B cell (primary cell): ENCODE measurements around the gene CPLX1.

Experiments used
- EZH2 ChIP-seq: IDR thresholded peaks from 2 replicates; pipeline ENCODE4 v1.6.1; 2012; ENCODE audit warnings: borderline replicate concordance, low read depth, mild to moderate bottlenecking, moderate library complexity, low read length; ENCODE audit not compliant: insufficient read depth, poor library complexity, severe bottlenecking
- TF ChIP-seq, protein P1 (sequence below): fragments of 200-600 bp; IDR thresholded peaks from one replicate; pipeline ENCODE4 v1.8.0; 2022; ENCODE audit warnings: antibody characterized with exemption, mild to moderate bottlenecking

GRCh38 chr4:761086-761485 lies 64.8 kb downstream of the CPLX1 start:
- TF ChIP-seq, protein P1, sequence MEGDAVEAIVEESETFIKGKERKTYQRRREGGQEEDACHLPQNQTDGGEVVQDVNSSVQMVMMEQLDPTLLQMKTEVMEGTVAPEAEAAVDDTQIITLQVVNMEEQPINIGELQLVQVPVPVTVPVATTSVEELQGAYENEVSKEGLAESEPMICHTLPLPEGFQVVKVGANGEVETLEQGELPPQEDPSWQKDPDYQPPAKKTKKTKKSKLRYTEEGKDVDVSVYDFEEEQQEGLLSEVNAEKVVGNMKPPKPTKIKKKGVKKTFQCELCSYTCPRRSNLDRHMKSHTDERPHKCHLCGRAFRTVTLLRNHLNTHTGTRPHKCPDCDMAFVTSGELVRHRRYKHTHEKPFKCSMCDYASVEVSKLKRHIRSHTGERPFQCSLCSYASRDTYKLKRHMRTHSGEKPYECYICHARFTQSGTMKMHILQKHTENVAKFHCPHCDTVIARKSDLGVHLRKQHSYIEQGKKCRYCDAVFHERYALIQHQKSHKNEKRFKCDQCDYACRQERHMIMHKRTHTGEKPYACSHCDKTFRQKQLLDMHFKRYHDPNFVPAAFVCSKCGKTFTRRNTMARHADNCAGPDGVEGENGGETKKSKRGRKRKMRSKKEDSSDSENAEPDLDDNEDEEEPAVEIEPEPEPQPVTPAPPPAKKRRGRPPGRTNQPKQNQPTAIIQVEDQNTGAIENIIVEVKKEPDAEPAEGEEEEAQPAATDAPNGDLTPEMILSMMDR: no peak
- TF ChIP-seq EZH2: no peak
